Measurements from ENCODE around the gene EID3. TPM values are rescaled to one million over a fixed set of nuclear protein-coding genes. Genes with fewer than 3 reads are reported as not detected.

Gene EID3
- total and polyA plus RNA-seq, 2 of the 8 experiments (the other 6 are each of a cell fraction or from before 2014, with no cell fraction given), result 1.2 to 2.8 TPM

DNA sequence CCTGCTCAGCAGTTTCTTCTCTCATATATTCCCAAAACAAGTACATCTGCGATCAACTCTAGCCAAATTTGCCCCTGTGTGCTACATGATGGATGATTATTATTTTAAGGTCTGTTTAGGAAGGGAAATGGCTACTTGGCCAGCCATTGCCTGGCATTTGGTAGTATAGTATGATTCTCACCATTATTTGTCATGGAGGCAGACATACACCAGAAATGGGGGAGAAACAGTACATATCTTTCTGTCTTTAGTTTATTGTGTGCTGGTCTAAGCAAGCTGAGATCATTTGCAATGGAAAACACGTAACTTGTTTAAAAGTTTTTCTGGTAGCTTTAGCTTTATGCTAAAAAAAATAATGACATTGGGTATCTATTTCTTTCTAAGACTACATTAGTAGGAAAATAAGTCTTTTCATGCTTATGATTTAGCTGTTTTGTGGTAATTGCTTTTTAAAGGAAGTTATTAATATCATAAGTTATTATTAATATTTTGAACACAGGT, 45.5 kb downstream of the EID3 start:
- Histone ChIP-seq H3K9me3 (ENCODE audit: insufficient read depth in 2 of 2, low read depth in 1 of 2, low read length in 1 of 2) (no peaks in the 10 kb centered on the region), H3K36me3 (ENCODE audit: control insufficient read depth in 2 of 4, insufficient read depth in 4 of 4, low read length in 3 of 4) (peaks cover 9 to 33% (median 10%) of the 10 kb centered on the region in 4 experiments), H2BK5ac (ENCODE audit: low read depth, low read length) (no peak overlapping the region), H3K14ac (ENCODE audit: insufficient read length) (no peak overlapping the region), H3K4me2 (ENCODE audit: insufficient read depth in 1 of 2, low read depth in 2 of 2, low read length in 2 of 2) (no peak overlapping the region), H3K23me2 (ENCODE audit: low read depth, low read length) (no peaks in the 10 kb centered on the region), H3K23ac (ENCODE audit: insufficient read length) (no peak overlapping the region), H3K4ac (replicated peaks; ENCODE audit: insufficient read length, low read depth, low read length) (no peak overlapping the region), H3K27me3 (replicated peaks in 1 of 4; ENCODE audit: control insufficient read depth in 3 of 4, extremely low read depth in 1 of 4, insufficient read depth in 3 of 4, low read length in 3 of 4) (no peaks in the 10 kb centered on the region), H2BK120ac (replicated peaks; ENCODE audit: low read depth, low read length) (no peak overlapping the region), H4K5ac (ENCODE audit: insufficient read length, low read depth, low read length) (no peak overlapping the region), H3K27ac (ENCODE audit: low read depth, low read length) (no peak overlapping the region), H4K8ac (ENCODE audit: extremely low read depth, insufficient read depth, low read length) (no peak overlapping the region), H3K79me1 (ENCODE audit: low read depth, low read length) (no peaks in the 10 kb centered on the region; the same call in 1 of the 2 replicates), H3K79me2 (ENCODE audit: control insufficient read depth in 1 of 2, insufficient read depth in 2 of 2, low read length in 2 of 2) (0 out of 4 replicates have a peak, but pooled peaks cover 0 to 3% of the 10 kb centered on the region in 2 experiments), H3K4me3 (ENCODE audit: extremely low read depth in 1 of 4, insufficient read depth in 2 of 4, low read depth in 3 of 4, low read length in 4 of 4) (no peak overlapping the region), H2AK5ac (ENCODE audit: low read depth, low read length) (no peak overlapping the region), H3K4me1 (replicated peaks in 1 of 4; ENCODE audit: control insufficient read depth in 3 of 4, insufficient read depth in 4 of 4, low read length in 3 of 4) (peaks cover 0 to 8% (median 6%) of the 10 kb centered on the region in 4 experiments; a peak in 5 of 7 replicates), H3K56ac (replicated peaks; ENCODE audit: insufficient read length, low read depth, low read length) (no peak overlapping the region), H2BK12ac (ENCODE audit: low read depth, low read length) (no peak overlapping the region), H4K91ac (replicated peaks; ENCODE audit: insufficient read length, low read length) (no peak overlapping the region), H2AFZ (ENCODE audit: low read length) (no peak overlapping the region), H2BK15ac (ENCODE audit: low read length) (no peak overlapping the region), H3K18ac (ENCODE audit: extremely low read depth, low read length) (no peak overlapping the region), H2BK20ac (ENCODE audit: low read length) (no peak overlapping the region), H4K20me1 (replicated peaks in 1 of 2; ENCODE audit: control insufficient read depth in 1 of 2, insufficient read depth in 2 of 2, low read length in 2 of 2) (peaks cover 0 to 7% of the 10 kb centered on the region in 2 experiments), H3K9ac (replicated peaks in 1 of 4; ENCODE audit: extremely low read depth in 1 of 4, low read depth in 3 of 4, low read length in 3 of 4) (no peak overlapping the region)
- FAIRE-seq (no peak), DNase-seq (ENCODE audit: low read depth in 1 of 2, low spot score in 2 of 2) (no peak)
- WGBS, 2 experiments (ENCODE audit: extremely low coverage in 1 of 2, insufficient coverage in 1 of 2, insufficient read length in 1 of 2, insufficient replicate concordance in 2 of 2, low coverage in 1 of 2, low lambda C conversion rate in 2 of 2, missing lambda C conversion rate in 1 of 2), result 91% methylated on average over 2 of the region's 2 CpGs; no CpG with 5 or more reads in 1 of the 2 experiments
- ChIA-PET POLR2A (ENCODE audit: partially characterized antibody) (interaction anchor here (0.7 to 1.7 kb wide), 2 partner anchors 31 to 62 kb away, joined by 3 to 4 read pairs; no protein-coding TSS in a partner anchor), CTCF (ENCODE audit: partially characterized antibody) (interaction anchor here (0.6 to 2.9 kb wide), 3 partner anchors 9 to 138 kb away, joined by 4 to 11 read pairs (median 4); no protein-coding TSS in a partner anchor)
- TF ChIP-seq MAFK (IDR thresholded peaks at IDR 0.05; ENCODE audit: low read depth, low read length) (no peak), CREB1 (IDR thresholded peaks at IDR 0.05) (no peak), EGR1 (IDR thresholded peaks at IDR 0.05; ENCODE audit: borderline replicate concordance, low read depth, low read length) (no peak), GABPA (IDR thresholded peaks at IDR 0.05; ENCODE audit: borderline replicate concordance, insufficient read depth, low read length) (no peak), SUZ12 (IDR thresholded peaks at IDR 0.05; ENCODE audit: low read length) (no peak), SIN3A (conservative IDR thresholded peaks at IDR 0.05 in 1 of 2, IDR thresholded peaks at IDR 0.05 in 1 of 2; ENCODE audit: low read depth in 1 of 2, low read length in 2 of 2) (no peak), CHD1 (IDR thresholded peaks at IDR 0.05; ENCODE audit: low read depth, low read length) (no peak), TCF12 (IDR thresholded peaks at IDR 0.05; ENCODE audit: low read depth, low read length) (no peak), BACH1 (IDR thresholded peaks at IDR 0.05; ENCODE audit: low read length) (no peak), CBX8 (IDR thresholded peaks at IDR 0.05; ENCODE audit: borderline replicate concordance, low read depth, low read length) (no peak), GTF2F1 (IDR thresholded peaks at IDR 0.05; ENCODE audit: borderline replicate concordance, low read depth, low read length) (no peak), SP2 (IDR thresholded peaks at IDR 0.05; ENCODE audit: low read length) (no peak)
- TF ChIP-seq, protein P1, sequence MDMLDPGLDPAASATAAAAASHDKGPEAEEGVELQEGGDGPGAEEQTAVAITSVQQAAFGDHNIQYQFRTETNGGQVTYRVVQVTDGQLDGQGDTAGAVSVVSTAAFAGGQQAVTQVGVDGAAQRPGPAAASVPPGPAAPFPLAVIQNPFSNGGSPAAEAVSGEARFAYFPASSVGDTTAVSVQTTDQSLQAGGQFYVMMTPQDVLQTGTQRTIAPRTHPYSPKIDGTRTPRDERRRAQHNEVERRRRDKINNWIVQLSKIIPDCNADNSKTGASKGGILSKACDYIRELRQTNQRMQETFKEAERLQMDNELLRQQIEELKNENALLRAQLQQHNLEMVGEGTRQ (IDR thresholded peaks at IDR 0.05; ENCODE audit: low read length), result no peak
